HS-27A (cell line): ENCODE measurements around the gene OTC.

ENCODE experiments used
- DNase-seq: peaks from one replicate; pipeline ENCODE4 v3.0.0-alpha.2; 2012; ENCODE audit warnings: low read depth, missing footprints

The OTC gene

DNA sequence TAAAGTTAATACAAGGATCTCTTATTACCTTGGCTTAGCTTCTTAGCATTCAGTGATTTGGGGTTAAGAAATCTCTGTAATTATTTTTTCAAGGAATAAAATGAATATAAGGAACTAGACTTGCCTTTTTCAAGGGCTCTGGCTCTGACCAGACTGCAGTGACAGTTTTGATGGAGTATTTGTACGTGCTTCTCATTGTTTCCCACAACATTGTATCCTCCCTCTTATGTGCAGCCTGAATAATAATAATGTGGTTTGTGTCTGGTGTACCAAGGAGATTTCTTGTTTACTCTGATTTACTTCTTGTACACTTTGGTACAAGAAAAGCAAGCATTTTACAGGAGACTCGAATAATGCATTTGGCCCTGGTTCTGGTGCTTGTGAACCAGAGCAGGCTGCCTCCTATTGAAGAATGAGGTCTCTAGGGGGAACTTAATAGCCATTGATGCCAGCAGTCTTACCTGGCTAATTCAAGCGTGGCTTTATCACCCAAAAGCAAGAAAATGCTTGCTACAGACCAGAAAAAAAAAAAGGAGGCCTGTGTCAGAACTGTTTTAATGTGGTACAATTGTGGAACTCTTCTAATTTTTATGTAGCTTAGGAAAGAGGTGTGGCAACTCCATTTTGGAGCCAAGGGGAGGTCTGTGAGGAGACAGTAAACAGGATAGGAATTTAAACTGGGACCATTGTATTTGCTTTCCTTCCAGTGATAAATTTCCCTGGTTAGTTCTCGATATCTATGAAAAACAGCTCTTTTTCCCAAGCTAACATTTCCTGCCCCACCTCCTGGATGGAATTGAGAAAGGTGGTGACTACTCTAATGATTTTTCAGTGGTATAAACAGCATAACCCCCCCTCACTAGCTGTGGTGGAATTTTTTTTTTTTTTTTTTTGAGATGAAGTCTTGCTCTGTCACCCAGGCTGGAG, 5.6 kb downstream of the OTC start:
- no peak for DNase-seq

GRCh38 chrX:38363046-38363445, 10.6 kb downstream of the OTC start:
- DNase-seq = no peak

- no peak for DNase-seq
Observed at GRCh38 chrX:38365954-38366353, 13.6 kb downstream of the OTC start.

- DNase-seq = no peak
Observed at GRCh38 chrX:38368774-38369173, 16.4 kb downstream of the OTC start.

DNA sequence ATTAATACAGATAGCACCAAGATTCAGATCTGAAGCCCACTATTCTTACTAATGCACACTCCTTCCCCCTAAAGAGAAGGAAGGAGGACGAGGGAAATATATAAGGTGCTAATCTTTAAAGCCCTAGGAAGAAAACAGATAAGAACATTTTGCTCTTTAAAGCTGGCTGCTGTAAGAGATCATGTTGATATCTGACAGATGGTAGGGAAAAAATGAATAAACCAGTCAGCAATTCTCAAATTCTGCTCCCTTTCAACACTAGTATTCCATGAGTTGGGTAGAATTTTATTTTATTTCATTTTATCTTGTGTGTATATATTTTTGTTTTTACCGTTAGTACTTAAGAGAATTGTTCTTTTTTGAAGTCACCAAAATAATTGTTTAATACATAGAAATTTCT, 19.2 kb downstream of the OTC start:
- no peak for DNase-seq

DNA sequence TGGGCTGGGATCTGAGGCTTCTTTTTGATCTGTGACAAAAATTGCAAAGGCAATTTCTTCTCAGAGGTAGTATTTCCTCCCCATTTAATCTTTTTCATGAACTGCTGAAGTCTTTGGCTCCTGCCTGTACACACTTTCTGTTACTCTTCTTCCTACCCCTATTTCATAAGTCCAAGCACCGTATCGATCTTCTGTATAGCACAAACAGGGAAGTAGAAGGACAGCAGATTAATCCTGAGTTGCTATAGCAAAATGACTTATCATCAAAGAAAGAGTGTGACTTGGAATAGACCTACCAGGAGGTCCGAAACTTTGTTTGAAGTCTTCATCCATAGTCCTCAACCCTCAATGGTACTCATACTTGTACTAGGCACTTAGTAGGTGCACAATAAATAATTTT, 22.0 kb downstream of the OTC start:
- no peak for DNase-seq

DNA sequence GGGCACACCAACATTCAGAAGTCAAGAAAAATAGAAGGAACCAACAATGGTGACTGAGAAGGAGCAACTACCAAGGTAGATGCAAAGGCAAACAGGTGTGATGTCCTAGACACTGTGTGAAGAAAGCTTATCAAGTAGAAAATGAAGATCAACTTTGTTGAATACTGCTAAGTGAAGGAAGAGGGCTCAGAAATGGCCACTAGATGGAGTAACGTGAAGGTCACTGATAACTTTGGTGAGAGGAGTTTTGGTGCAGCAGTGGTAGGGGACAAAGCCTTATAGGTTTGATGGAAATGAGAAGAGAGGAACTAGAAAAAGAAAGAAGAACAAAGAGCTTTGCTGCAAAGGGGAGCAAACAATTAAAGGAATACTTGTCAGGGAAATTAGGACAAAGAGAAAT, 23.5 kb downstream of the OTC start:
- no peak for DNase-seq

DNA sequence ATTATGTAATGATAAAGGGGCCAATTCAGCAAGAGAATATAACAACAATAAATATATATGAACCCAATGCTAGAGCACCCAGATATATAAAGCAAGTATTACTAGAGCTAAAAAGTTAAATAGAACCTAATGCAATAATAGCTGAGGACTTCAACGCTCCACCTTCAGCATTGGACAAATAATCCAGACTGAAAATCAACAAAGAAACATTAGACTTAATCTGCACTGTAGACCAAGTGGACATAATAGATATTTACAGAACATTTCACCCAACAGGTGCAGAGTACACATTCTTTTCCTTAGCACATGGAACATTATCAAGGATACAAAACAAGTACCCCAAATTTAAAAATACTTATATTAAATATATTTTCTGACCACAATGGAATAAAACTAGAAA, 24.3 kb downstream of the OTC start:
- DNase-seq = no peak

GRCh38 chrX:38379088-38379487, 26.7 kb downstream of the OTC start:
- DNase-seq = no peak

DNA sequence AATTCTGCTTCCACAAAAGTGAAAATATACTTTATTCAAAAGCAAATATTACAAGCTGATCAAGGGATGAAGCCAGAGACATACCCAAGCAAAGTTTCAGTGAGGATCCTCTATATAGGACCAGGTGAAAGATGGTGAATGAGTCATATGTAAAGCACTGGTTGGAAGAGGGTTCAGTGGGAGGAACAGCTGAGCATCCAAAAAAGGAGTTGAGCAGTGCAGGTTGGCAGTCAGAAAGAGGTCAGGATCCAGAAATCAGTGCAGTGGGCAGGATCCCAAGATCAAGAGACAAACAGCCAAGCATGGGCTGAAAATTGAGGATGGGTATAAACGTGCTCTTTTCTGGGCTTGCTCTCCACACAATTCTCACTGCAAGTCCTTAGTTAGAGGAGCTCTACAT, 30.3 kb downstream of the OTC start:
- DNase-seq = no peak

DNA sequence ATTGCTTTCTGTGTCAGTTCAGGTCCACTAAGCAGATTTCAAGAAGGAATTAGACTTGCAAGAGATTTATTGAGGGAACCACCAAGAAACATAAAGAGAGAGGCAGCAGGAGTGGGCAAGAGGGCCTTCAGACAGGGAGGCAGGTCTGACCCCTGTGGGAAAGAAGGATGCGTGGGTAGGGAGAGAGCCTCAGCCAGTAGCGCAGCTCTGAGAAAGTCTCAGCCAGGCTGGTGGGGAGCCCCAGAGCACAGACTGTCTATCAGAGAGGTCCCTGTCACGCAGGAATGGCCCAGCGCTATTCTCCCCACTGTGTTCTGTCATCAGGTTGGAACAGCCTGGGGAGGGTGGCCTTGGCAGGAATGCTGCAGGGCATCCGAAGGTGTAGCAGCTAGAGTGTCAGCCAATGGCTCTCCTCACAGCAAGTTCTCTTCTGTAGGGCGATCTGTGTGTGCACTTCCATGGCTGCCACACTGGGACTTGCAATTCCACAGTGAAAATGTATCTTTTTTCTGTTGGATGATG, 48.0 kb downstream of the OTC start:
- DNase-seq = no peak

DNA sequence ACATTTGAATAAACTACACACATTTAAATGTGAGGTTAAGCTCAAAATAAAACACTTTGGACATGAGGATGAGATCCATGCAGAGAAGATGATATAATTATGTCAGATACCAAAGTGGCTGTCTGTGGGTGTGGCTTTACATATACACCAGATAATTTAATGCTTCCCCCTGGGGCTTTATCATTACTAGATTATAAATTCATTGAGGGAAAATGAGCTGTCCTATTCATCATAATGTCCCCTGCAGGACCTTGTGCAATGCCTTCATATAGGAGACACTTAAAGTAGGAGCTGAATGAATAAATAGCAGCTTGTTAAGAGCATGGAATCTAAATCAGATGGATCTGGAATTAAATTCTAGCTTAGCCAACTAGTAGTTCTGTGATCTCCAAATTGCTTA, 49.7 kb downstream of the OTC start:
- DNase-seq = no peak

DNA sequence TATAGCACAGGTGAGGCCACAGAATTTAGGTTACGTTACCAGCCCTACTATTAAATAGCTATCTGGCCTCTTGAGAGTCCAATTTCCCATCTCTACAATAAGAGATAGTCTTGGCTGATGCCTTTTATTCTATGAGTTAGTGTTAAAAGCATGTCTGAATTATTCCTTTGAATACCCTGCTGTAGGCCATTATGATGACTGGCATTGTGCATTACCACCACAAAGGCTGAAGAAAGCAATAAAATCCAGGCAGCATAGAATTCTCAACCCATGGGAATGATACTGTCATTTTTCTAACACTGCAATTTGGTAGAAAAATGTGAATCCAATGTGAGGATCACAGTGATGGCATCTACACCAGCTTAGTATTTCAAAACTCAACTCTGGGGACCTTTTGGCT, 51.4 kb downstream of the OTC start:
- DNase-seq = no peak

DNA sequence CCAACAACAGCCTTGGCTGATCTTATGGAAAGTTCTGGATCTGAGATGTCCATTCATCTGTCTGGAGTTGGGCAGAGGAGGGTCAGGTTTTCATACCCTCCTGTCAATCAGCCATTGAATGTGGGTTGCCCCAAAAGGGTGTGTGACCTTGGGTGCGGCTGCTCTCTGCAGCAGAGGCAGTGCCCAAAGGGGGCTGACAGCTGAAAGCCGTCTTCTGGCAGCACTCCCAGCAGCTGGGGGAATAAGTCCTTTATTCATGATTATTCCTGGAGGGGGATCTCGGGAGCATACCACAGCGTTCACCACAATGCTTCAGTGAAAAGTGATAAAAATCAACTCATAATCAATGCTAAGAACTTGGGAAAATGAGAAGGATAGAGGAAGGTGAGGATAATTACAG, 54.7 kb downstream of the OTC start:
- DNase-seq = no peak

DNA sequence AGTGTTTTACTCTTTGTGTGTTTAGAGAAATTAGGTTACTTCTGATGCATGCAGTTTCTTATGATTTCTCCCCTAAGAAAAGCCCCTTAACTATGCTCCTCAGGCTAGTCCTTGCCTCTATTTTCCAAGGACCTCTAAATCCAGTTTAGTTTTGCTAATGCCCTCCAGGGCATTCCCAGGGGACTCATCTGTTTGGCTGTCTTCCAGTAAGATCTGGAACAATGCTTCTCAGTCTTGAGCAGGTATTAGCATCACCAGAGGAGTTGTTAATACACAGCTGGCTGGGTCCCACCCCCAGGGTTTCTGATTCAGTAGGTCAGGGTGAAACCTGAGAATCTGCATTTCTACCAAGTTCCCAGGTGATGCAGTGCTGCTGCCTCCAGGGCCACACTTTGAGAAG, 56.9 kb downstream of the OTC start:
- DNase-seq = no peak

DNA sequence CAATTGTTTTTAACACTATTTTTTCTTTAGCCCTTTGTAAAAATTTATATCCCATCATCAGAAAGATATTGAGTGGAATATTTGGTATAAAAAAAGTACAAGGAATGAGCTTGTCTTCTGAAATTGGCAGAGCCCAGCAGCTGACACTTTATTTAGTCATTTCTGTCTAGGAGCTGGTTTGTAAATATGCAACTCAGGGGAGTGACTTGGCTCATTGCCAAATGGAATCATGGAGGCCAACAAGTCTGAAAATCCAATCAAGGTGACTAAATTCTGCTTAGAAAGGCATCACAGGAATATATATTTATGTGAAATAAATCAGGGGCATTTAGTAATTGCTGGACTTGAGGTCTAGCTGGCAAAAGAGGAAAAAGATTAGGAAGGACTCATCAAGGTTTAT, 74.4 kb downstream of the OTC start:
- DNase-seq = no peak

GRCh38 chrX:38431525-38431924, 79.1 kb downstream of the OTC start:
- no peak for DNase-seq

DNA sequence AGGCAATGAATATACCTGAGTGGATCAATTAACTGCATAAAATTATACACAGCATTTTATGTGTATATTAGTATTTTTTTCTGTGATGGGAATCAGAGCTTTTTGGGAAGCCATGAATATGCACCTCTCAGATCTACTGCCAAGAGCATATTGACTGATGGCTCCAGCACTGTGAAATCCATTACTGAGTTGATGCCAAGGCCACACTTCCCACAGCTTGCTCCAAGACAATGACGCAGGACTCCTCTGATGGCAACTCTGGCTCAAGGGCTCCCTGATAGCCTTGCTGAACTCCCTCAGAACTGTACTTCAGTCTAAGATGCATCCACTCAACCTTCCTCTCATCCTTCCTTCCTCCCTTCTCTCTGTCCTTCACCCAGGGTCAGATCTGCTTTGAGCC, 82.7 kb downstream of the OTC start:
- no peak for DNase-seq

DNA sequence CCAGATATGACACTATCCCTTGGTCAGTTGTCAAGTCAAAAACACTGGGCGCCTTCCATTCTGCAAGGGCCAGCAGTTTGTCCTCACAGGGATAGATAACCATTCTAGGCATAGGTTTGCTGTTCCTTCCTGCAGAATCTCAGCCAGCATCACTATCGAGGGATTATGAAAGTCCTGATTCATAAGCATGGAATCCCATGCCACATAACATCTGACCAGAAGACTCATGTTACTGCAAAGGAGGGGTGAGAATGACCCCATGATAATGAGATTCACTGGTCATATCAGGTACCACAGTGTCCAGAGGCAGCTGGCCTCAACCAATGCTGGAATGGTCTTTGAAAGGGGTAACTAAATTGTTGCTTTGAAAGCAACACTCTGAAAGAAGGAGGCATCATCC, 84.7 kb downstream of the OTC start:
- DNase-seq = no peak

DNA sequence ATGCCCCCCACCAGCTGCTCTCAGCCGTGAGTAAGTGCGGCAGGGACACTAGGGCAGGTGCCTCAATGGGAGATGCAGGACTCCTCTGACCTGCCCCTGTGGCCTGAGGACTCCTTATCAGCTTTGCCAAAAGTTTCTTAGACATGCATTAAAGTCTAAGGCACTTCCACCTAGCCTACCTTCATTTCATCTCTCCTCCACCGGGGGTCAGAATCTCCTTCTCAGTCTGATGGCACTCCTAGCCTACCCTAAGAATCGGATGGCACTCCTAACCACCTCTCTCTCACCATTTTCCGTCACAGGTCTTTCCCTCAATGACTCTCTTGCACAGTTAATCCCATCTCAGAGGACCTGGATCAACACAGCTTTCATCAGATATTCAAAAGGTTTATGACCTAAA, 85.9 kb downstream of the OTC start:
- DNase-seq = no peak

- no peak for DNase-seq
Observed at GRCh38 chrX:38452603-38453002, 100.2 kb downstream of the OTC start.

GRCh38 chrX:38458071-38458470, 105.7 kb downstream of the OTC start:
- no peak for DNase-seq

GRCh38 chrX:38462257-38462656, 109.9 kb downstream of the OTC start:
- no peak for DNase-seq

GRCh38 chrX:38465686-38466085, 113.3 kb downstream of the OTC start:
- no peak for DNase-seq
